SK-N-SH (cell line): ENCODE data around the gene CTF1.

Experiments used
- CTCF ChIP-seq: fragments of 200-600 bp; sonication (generic); IDR thresholded peaks from 2 replicates; pipeline ENCODE4 v1.6.1; 2017; ENCODE audit warnings: antibody characterized with exemption, mild to moderate bottlenecking, moderate library complexity
- EP300 ChIP-seq, 2 experiments: IDR thresholded peaks; 2 replicates each; pipeline versions ENCODE4 v1.4.0 to v1.6.1; 2012; ENCODE audit warnings: borderline replicate concordance in 1 of 2, low read depth in 1 of 2, low read length in 1 of 2
- FOXM1 ChIP-seq: IDR thresholded peaks from 2 replicates; pipeline ENCODE4 v1.4.0; 2012; ENCODE audit warnings: low read depth, mild to moderate bottlenecking
- GABPA ChIP-seq: IDR thresholded peaks from 2 replicates; pipeline ENCODE4 v1.4.0; 2012; ENCODE audit warnings: low read depth, mild to moderate bottlenecking
- MAX ChIP-seq: IDR thresholded peaks from 2 replicates; pipeline ENCODE4 v1.4.0; 2012; ENCODE audit warnings: low read depth
- POLR2AphosphoS5 ChIP-seq: IDR thresholded peaks from 2 replicates; pipeline ENCODE4 v1.6.1; 2012; ENCODE audit warnings: low read depth, low read length
- RAD21 ChIP-seq: IDR thresholded peaks from 2 replicates; pipeline ENCODE4 v1.6.1; 2012; ENCODE audit warnings: mild to moderate bottlenecking, low read length
- REST ChIP-seq: IDR thresholded peaks from 2 replicates; pipeline ENCODE4 v1.6.1; 2012; ENCODE audit warnings: mild to moderate bottlenecking, low read depth, low read length, moderate library complexity
- RFX5 ChIP-seq: IDR thresholded peaks from 2 replicates; pipeline ENCODE4 v1.6.1; 2012; ENCODE audit warnings: mild to moderate bottlenecking, improper control_type of control experiment, low read length
- TAF1 ChIP-seq: IDR thresholded peaks from 2 replicates; pipeline ENCODE4 v1.6.1; 2012; ENCODE audit warnings: low read depth, mild to moderate bottlenecking, low read length, moderate library complexity, borderline replicate concordance
- TCF12 ChIP-seq: IDR thresholded peaks from 2 replicates; pipeline ENCODE4 v1.4.0; 2012
- YY1 ChIP-seq: IDR thresholded peaks from 2 replicates; pipeline ENCODE4 v1.4.0; 2012; ENCODE audit warnings: low read depth, mild to moderate bottlenecking
- TF ChIP-seq, protein P1 (sequence below): IDR thresholded peaks from 2 replicates; pipeline ENCODE4 v1.4.0; 2012; ENCODE audit warnings: low read depth, borderline replicate concordance

GRCh38 chr16:30866031-30866430, 30.4 kb upstream of the CTF1 start:
- TF ChIP-seq TCF12 (no peak), TAF1 (no peak), RAD21 (no peak), CTCF (no peak), POLR2AphosphoS5 (no peak), FOXM1 (no peak), REST (no peak), YY1 (no peak), MAX (no peak), EP300 (IDR thresholded peaks at IDR 0.05; ENCODE audit: borderline replicate concordance in 1 of 2, low read depth in 1 of 2, low read length in 1 of 2) (no peak), RFX5 (no peak), GABPA (no peak)
- TF ChIP-seq, protein P1, sequence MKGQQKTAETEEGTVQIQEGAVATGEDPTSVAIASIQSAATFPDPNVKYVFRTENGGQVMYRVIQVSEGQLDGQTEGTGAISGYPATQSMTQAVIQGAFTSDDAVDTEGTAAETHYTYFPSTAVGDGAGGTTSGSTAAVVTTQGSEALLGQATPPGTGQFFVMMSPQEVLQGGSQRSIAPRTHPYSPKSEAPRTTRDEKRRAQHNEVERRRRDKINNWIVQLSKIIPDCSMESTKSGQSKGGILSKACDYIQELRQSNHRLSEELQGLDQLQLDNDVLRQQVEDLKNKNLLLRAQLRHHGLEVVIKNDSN, result no peak
